HG03039 (cell line): Measurements from ENCODE around the gene ITGA11.

Experiments
- ATAC-seq: cut with Tn5 transposase; IDR thresholded peaks from one replicate; pipeline ENCODE4 v1.9.1; 2021; ENCODE audit warnings: mild to moderate bottlenecking, moderate library complexity; ENCODE audit not compliant: unreplicated experiment

ITGA11 gene

DNA sequence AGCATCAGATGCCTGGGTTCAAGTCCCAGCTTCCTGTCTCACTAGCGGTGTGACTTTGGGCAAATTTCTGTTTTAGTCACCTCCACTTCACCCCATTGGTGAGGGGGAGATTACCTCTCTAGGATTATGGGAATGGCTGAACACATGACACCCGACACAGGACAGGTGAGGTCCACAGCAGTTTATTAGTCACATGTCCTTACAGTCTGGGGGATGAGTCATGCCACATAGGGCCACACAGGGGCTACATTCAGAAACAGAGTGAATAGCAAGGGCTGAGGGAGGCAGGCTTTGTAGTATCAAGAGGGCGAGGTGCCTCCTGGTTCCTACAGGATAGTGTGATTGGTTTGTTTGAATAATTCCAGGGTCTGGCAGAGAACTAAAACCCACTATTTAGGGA lies 15.2 kb upstream of the ITGA11 start:
- no peak for ATAC-seq

DNA sequence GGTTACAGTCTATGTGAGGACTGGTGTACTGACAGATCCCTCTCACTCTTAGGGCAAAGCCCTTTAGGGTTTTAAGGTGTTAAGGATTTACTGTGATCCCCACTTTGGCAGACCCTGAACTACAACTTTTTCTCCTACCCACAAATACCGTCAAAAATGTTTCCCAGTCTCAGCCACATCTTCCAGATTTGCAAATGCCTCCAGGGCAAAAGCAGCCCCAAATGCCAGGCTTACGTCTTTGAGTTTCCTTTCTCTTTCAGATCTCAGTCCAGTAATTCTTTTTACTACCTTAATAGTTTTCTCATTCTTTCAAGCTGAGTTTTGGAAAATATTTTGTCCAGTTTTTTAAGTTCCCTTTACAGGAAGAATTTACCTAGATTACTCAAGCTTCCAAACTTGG lies 13.4 kb upstream of the ITGA11 start:
- no peak for ATAC-seq

DNA sequence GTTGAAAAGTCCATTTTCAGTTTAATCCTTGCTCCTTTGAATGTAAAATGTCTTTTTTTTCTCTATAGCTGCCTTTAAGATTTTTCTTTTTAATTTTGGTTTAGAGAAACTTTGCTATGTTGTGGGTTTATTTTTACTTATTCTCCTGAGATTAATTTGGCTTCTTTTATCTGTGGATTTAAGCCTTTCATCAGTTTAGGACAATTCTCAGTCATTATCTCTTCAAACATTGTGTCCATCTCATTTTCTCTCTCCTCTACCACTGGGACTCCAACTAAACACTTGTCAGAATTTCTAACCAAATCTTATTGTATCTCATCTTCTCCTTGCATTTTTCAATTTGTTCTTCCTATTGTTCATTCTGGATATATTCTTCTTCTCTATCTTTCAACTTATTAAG lies 12.4 kb upstream of the ITGA11 start:
- ATAC-seq, result no peak

DNA sequence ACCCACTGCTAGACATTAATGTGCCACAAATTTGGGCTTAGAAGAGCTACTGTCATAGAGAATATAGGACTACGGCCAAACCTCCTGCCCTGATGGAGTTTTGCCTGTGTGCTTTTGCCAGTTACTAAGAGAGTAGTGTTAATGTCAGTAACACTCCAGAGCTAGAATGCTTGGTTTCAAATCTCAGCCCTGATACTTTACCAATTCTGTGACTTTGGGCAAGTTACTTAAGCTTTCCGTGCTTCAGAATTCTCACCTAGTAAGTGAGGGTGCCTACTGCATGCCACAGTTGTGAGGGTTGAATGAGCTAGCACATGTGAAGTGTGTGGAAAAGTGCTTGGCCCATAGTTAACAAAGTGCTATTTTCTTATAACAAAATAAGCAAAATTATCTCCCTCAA lies 10.9 kb upstream of the ITGA11 start:
- no peak for ATAC-seq

DNA sequence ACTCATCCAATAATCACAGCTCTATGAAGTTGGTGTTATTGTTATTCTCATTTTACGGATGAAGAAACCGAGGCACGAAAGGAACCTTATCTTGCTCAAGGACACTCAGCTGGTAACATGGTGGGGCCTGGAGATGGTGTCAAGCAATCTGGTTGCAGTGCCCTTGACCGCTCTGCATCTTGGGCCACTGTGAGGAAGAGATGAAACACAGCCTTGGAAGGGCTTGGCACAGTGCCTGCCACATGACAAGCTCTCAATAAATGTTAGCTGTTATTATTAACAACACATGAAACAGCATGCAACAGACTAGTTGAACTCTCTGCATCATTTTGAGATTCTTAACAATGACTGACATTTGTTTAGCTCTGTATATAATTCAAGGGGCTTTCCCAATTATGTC lies 10.1 kb upstream of the ITGA11 start:
- no peak for ATAC-seq

DNA sequence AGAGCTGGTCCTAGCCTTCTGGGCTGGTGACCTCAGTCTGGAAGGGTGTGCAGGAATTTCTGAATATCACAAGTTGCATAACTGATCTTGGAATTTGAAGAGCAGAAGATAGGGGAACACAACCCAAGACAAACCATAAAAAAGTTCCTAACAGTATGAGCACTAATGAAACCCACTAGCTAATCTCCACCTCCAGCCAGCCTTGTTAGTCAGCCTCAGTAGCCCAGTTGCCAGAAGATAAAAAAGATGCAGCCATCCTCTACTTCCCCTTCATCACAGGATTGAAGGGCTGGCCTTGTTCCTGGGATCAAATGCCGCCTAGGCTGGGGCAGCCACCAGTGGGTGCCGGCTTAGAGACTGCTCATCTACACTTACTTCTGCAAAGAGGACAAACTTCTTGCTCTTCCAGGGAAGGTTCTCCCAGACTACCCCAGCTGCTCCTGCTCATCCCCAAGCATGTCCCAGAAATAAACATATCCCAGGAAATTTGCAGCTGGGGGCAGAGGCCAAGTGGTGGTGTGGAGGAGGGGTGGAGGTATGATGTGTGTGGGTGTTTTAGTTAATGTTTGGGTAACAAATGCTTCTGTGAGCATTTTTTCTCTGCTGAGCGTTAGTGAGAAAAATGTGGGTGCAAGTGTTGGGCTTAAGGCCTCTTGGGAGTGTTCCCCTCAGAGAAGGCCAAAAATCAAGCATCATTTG lies 9.2 kb upstream of the ITGA11 start:
- ATAC-seq, result no peak

DNA sequence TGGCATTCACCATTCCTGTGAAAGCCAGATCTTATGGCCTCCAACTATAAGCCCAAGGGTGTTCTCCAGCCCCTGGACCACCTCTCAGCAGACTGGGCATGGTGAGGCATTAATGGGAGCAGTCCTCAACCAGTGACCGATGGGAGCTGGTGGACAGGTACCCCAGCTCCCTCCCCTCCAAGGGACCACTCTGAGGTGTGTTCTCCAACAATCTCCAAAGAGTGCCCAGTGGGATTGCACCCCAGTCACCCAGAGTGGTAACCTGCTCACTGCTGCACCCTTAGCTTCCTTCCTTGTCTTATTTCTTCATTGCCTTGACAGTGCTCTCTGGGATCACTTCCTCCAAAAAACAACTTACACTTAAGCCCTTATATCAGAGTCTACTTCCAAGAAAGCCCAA lies 8.2 kb upstream of the ITGA11 start:
- no peak for ATAC-seq

DNA sequence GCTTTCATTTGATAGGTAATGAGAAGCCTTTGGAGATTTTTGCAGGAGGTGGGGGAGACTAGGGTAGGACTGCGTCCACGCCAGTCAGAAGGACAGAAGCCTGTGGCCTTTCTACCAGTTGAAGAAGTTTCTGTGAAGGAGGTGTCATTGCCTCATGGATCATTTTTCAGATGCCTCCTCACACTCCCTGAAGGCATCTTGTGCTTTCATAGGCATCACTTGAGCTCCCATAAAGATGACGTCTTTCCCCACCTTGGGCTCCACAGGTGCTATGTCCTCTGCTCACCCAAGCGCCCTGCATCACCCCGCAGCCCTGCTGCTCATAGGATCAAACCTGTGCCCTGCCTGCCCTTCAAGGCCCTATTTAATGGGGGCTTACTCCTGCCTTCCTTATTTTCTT lies 7.5 kb upstream of the ITGA11 start:
- ATAC-seq, result no peak

DNA sequence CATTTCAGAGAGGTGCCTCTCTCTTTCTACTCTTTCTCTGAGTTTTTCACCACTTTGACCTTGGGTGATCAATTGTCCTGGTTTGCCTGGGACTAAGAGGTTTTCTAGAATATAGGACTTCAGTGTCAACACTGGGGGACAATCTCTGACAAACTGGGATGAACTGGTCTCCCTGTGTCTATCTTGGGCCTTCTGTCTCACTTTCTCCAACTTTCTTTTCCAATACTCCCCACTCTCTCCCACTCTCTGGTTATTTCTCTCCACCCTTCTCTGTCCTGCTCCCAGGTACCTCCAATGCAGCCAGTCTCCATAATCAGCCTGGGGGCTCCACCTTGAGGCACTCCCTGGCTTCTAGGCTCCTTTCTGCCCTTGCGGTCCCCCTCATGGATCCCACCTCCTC lies 4.7 kb upstream of the ITGA11 start:
- no peak for ATAC-seq

DNA sequence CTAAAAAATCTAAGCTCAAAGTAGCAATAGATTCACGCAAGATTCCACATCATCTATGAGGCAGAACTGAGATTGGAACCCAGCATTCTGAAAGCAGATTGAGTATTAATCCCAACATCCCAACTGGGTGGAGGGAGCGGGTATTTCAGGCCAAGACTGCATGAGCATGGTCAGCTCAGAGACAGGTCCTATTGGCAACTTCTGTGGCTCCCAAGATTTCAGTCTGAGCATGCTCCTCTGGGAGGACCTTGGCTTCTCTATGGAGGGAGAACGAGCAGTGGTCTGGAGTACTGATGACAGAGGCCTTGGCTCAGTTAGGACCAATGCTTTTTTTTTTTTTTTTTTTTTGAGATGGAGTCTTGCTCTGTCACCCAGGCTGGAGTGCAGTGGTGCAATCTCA lies 4.0 kb upstream of the ITGA11 start:
- no peak for ATAC-seq

DNA sequence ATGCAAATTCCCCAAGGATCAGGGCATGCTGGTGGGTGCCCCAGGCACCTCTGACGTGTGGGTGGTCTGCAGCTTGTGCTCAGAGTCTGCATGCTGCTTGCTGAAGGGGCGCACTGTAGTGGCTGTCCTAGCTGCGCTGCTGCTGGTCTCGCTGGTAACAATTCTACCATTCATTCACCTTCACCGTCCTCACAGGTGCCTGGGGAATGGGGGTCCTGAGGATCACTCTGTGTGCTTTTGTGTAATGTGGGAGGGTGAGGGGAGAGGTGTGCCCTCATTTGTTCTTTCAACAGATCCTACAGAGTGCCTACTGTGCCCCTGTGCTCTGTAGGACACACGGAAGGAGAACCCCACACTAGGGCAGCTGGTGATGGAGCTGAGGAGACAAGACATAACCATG lies 2.1 kb upstream of the ITGA11 start:
- no peak for ATAC-seq

DNA sequence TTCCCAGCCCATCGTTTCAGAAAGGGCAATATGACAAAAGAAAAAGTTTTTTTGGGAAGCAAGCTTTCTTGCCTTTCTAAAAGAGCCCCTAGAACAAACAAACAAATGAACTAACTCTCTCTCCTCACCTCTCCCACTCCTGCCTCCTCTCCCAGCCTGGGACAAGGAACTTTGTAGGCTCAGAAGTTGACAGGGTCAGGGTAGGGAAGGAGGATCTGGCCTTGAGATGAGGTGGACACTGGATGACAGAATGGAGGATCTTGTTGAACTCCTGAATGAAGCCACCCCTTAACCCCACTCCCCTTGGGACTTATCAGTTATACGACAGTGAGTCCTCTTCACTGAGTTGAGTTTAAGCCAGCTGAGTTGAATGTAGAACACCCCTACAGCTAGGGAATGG lies 1.6 kb upstream of the ITGA11 start:
- no peak for ATAC-seq

DNA sequence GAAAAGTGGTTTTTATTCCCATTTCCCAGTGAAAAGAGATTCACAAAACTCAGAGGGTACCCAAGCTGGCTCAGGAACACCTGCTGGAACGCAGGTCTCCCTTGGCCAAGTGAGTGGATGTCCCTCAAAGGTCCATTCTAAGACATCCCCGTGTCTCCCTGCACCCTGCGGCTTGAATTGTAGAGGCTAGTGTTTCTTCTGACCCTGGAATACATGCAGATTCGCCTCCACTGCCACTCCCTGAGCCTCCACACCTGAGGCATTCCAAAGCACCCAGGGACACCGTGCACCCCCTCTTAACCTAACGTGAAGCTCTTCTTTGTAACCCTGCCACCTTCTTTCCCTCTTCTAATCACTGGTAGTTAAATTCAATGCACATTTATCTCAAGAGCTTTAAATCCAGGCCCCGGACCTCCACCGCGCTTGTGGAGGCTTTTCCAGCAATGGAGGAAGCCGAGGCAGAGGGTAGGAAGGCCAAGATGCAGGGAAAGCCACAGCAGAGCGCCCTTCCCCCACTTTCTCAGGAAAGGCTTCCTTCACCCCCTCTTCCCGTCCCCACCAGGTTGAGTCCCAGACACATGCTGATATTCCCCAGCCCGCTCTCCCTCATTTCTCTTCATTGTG lies 590 bp upstream of the ITGA11 start:
- no peak for ATAC-seq

DNA sequence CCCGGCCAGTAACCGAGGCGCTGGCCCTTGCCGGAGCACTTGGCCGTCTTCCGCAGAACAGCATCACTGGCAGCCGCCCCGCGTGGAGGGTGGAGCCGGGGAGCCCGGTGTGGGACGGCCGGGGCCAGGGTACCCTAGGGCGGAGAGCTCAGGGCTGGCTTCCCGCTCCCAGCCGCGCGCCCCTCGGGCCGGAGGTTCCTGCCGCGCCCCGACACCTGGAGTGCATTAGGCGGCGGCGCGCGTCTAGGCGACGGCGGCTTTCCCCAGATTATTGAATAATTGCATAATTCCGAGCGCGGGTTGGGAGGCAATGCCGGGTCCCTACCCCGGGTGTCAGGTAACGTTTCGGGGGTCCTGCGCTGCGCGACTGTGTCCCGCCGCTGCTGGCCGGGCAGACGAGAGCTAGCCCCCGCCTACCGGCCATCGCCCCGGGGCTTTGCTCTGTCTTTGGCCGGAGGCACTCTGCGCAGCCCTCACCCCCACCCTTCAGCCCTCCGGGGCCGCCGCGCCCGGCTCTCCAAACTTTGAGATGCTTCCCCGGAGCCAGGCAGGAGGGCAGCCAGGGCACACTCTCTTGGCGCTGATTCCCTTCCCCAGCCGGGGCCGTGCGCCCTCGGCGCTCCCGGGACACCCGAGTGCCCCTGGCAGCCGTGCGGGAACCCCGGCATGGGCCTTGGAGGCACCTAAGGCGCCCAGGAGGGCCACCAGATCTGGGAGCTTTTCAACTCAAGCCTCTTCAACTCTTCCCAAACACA lies 749 bp downstream of the ITGA11 start:
- ATAC-seq, result no peak

DNA sequence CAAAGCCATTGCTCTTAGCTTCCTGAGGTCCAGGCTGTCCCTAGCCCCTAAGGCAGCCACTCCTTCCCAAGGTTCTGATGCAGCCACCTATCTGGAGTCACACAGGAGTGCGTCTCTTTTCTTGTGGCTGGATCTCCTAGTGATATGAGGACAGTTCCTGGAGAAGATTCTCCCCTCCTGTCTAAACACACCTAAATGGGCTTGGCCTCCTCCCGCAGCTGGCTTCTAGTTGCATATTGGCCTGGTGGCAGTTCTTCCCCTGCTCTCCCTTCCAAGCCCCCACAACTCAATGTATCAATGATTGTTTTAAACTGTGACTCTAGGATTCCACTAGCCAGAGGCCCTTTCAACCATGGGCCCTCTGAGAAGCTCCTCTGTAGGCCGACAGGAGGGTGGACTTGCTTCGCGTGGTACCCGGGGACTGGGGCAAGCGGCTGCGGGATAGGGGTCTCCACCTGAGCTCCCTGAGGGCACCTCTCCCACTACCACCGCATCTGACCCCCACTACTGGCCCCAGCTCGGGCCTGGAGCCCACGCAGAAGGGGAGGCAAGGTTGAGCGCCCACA lies 1.4 kb downstream of the ITGA11 start:
- no peak for ATAC-seq

DNA sequence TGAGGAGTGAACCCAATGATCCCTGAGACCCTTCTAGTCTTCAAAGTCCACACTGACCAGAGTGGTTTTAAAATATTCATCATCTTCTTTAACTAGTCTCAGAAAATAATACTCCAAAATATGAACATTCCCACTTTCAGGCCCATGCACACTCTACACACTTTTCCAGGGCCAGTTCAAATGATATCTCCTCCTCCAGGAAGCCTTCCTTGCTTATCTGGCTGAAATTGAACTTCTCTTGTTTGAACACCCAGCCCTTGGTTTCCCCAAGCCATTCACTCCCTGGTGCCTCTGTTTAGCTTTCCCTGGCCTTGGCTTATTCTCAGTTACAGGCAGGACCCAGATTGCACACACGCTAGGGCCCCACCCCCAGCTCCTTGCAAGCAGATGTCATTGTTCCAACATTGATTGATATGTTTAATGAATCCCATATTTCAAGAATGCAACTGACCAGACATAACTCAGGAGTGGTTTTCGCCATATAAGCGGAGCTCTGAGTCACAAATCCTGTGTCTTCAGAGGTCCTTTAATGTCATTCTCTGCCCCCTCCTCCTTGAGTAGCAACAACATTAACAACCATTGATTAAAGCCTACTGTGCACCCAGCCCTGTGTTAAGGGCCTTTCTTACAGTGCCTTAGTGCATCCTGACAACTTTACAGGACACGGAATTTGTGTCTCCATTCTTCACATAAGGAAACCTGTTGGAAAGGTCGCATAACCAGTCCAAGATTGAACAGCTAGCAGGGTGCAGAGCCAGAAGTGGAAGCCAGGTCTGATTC lies 2.1 kb downstream of the ITGA11 start:
- no peak for ATAC-seq

DNA sequence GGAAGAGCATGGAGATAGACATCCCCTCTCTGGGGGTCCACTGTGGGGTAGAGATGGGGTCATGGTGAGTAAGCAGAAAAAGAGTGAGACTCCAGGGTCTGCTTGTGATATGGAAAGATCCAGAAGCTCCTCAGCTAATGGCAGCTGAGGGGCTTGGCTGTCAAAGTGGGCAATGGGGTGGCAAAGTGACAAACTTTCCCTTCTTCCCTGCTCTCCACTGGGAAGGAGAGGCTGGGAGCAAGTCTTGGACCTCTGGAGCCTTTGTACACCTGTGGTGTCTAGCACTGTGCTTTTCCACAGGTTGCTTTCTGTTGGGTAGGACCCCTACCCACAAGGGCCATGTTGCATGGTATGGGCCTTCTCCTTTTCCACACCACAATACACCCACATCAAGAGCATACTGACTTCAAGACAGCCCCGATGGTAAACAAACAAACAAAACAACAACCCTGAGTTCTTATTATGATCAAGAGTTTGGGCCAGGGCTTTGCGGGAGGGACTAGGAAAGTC lies 3.5 kb downstream of the ITGA11 start:
- no peak for ATAC-seq

DNA sequence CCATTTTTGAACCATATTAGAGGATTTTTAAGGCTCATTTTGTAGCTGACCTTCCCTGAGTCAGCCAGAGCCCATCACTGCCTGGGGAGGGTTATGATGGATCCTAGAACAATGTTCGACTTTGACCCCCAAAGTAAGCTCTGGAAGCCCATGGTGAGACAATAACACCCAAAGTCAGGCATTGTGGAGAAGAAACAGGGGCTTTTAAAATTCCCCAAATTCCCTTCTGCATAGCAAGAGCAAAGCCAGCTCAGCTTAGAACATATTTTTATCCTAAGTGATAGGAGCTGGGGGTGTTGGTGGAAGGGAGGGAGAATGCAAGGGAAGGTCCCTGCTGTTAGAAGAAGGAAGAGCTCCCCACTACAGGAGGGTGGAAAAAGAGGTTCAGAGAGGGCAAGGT lies 4.0 kb downstream of the ITGA11 start:
- no peak for ATAC-seq

DNA sequence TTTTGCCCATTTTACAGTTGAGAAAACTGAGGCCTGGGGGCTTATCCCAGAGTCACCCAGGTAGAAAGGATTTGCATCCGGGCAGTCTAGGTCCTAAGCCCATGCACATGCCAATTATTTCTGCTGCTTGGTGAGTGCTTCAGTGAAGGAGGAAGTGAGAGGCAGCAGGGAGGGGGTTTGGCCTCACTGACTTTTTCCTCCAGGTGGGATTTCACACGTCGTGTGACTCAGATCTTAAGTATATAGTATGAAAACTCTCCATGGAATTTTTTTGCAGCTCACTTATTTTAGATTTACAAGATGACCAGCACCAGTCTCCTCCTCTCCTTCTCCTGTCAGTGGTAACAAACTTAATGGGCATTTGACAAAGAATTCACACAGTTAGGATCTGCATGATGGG lies 4.6 kb downstream of the ITGA11 start:
- ATAC-seq, result no peak

DNA sequence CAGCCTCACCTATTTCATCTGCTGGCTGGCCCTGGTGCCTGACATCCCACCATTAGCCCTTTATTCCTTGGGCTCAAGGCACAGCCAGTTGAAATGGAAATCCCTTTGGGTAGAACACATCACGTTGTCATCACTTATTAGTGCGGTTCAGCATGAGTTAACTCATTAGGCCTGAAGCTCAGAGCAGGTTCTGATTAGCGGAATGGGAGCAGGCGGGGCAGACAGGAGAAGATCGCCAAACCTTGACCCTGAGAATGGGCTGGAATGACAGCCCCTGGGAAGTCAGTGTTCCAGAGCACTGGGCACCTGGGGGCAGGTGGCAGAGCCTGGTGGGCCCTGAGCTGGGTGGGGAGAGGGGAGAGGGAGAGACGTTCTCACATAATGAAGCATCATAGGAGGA lies 5.8 kb downstream of the ITGA11 start:
- ATAC-seq, result no peak

DNA sequence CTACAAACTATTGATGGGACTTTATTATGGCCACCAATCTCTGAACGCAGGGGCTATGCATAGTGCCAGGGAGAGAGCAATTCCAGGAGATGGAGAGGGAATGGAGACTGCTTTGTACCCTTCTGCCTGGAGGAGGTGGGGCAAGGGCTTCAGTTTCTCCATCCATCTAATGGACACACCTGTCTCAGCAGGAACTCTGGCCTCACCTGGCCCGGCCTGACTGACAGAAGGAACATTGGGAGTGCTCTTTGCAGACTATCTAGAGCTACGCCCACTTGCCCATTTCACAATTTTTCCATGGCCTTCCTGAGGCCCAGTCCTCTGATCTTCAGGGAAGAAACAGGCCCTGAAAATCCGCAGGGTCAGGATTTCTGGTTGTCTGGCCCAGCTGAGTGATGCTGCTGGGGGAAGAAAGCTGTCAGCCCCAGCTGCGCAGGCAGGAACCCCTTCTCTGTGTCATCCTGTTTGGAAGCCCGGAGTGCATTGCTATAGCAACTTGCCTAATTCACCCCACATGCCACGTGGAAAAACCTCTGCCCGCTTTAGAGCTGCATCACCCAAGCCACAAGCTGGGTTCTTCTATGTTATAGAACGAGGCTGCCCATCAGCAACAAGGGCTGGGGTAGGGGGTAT lies 6.4 kb downstream of the ITGA11 start:
- no peak for ATAC-seq
